Osteocyte (in vitro differentiated cells): ENCODE results near the gene FAM81A. TPM values are rescaled to one million over a fixed set of nuclear protein-coding genes. Genes with fewer than 3 reads are reported as not detected.

Experiments
- DNase-seq: peaks from one replicate; pipeline ENCODE4 v3.0.0; 2021; ENCODE audit warnings: mixed read lengths; ENCODE audit not compliant: unreplicated experiment; ENCODE audit errors: extremely low spot score
- H3K27ac Mint-ChIP-seq: one replicate; pipeline ENCODE4 v1.8.0; 2021; ENCODE audit warnings: mild to moderate bottlenecking, mixed read lengths; ENCODE audit not compliant: unreplicated experiment
- H3K27me3 Mint-ChIP-seq: one replicate; pipeline ENCODE4 v1.8.0; 2021; ENCODE audit warnings: mixed read lengths; ENCODE audit not compliant: unreplicated experiment
- H3K36me3 Mint-ChIP-seq: one replicate; pipeline ENCODE4 v1.8.0; 2021; ENCODE audit warnings: mixed read lengths; ENCODE audit not compliant: unreplicated experiment
- H3K4me1 Mint-ChIP-seq: one replicate; pipeline ENCODE4 v1.8.0; 2021; ENCODE audit warnings: mixed read lengths; ENCODE audit not compliant: unreplicated experiment
- H3K4me3 Mint-ChIP-seq: one replicate; pipeline ENCODE4 v1.8.0; 2021; ENCODE audit warnings: mild to moderate bottlenecking, moderate library complexity, mixed read lengths; ENCODE audit not compliant: unreplicated experiment
- H3K9me3 Mint-ChIP-seq: one replicate; pipeline ENCODE4 v1.8.0; 2021; ENCODE audit warnings: mixed read lengths; ENCODE audit not compliant: unreplicated experiment
- total RNA-seq: library from RNA; stranded (reverse); gene quantifications from 2 replicates; pipeline ENCODE4 v1.2.1, GENCODE V29; 2021
- TF ChIP-seq, protein P1 (sequence below): fragments of 200-600 bp; sonication (generic); IDR thresholded peaks from 2 replicates; pipeline ENCODE4 v1.5.0; 2021; ENCODE audit warnings: antibody characterized with exemption, mild to moderate bottlenecking, moderate library complexity

The FAM81A gene
- total RNA-seq, 1 donor from 2014 or later: not detected

- Mint-ChIP-seq H3K27me3 (peaks cover 40% of the 10 kb centered on the region), H3K4me1 (no peaks in the 10 kb centered on the region), H3K9me3 (no peaks in the 10 kb centered on the region), H3K27ac (no peak overlapping the region), H3K36me3 (no peaks in the 10 kb centered on the region), H3K4me3 (no peak overlapping the region)
- no peak for DNase-seq
- TF ChIP-seq, protein P1, sequence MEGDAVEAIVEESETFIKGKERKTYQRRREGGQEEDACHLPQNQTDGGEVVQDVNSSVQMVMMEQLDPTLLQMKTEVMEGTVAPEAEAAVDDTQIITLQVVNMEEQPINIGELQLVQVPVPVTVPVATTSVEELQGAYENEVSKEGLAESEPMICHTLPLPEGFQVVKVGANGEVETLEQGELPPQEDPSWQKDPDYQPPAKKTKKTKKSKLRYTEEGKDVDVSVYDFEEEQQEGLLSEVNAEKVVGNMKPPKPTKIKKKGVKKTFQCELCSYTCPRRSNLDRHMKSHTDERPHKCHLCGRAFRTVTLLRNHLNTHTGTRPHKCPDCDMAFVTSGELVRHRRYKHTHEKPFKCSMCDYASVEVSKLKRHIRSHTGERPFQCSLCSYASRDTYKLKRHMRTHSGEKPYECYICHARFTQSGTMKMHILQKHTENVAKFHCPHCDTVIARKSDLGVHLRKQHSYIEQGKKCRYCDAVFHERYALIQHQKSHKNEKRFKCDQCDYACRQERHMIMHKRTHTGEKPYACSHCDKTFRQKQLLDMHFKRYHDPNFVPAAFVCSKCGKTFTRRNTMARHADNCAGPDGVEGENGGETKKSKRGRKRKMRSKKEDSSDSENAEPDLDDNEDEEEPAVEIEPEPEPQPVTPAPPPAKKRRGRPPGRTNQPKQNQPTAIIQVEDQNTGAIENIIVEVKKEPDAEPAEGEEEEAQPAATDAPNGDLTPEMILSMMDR: peak; percentile 57
Observed at GRCh38 chr15:59501597-59501996, 63.6 kb downstream of the FAM81A start.

GRCh38 chr15:59515190-59515589 lies 77.2 kb downstream of the FAM81A start:
- Mint-ChIP-seq H3K36me3 (no peaks in the 10 kb centered on the region), H3K9me3 (no peaks in the 10 kb centered on the region), H3K4me3 (no peak overlapping the region), H3K27ac (no peak overlapping the region), H3K27me3 (peaks cover 13% of the 10 kb centered on the region), H3K4me1 (no peaks in the 10 kb centered on the region)
- DNase-seq: no peak
- TF ChIP-seq, protein P1: no peak

GRCh38 chr15:59516655-59517461 lies 78.9 kb downstream of the FAM81A start:
- no peak for DNase-seq
- H3K9me3 Mint-ChIP-seq: no peaks in the 10 kb centered on the region
- H3K27me3 Mint-ChIP-seq: peaks cover 18% of the 10 kb centered on the region
- no peaks in the 10 kb centered on the region for H3K4me1 Mint-ChIP-seq
- no peak overlapping the region for H3K4me3 Mint-ChIP-seq
- H3K27ac Mint-ChIP-seq: no peak overlapping the region
- TF ChIP-seq, protein P1: no peak
- no peaks in the 10 kb centered on the region for H3K36me3 Mint-ChIP-seq

- TF ChIP-seq, protein P1: no peak
- DNase-seq: peak; percentile 30
- Mint-ChIP-seq H3K27ac (no peak overlapping the region), H3K4me1 (no peaks in the 10 kb centered on the region), H3K9me3 (no peaks in the 10 kb centered on the region), H3K27me3 (peaks cover 15% of the 10 kb centered on the region), H3K4me3 (no peak overlapping the region), H3K36me3 (no peaks in the 10 kb centered on the region)
Observed at GRCh38 chr15:59519329-59519728, 81.3 kb downstream of the FAM81A start.

DNA sequence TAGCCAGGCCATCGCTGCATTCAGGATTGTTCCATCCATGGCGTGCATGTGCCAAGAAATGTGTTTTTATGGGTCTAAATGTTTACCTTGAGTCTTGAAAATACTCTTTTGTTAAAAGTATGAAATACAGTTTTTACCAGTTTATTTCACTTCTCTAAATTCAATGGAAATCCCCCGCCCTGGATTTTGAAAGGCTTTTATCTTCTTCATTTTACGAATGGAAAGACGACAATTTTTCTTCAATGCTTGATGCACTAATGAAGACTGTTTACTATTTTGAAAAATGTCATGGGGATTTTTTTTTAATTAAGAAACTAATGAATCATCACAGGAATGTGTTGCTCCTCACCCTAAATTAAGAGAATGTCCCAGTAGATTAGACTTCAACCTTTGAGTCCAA lies 83.5 kb downstream of the FAM81A start:
- no peaks in the 10 kb centered on the region for H3K4me1 Mint-ChIP-seq
- H3K36me3 Mint-ChIP-seq: no peaks in the 10 kb centered on the region
- DNase-seq: no peak
- no peak overlapping the region for H3K4me3 Mint-ChIP-seq
- no peaks in the 10 kb centered on the region for H3K9me3 Mint-ChIP-seq
- H3K27ac Mint-ChIP-seq: no peak overlapping the region
- H3K27me3 Mint-ChIP-seq: peaks cover 16% of the 10 kb centered on the region
- TF ChIP-seq, protein P1: no peak
